Neural progenitor cell (in vitro differentiated cells): ENCODE measurements around the gene BMPR1B. TPM values are rescaled to one million over a fixed set of nuclear protein-coding genes. Genes with fewer than 3 reads are reported as not detected.
"Not testable (repeated sequence)": the region's sequence is repeated elsewhere in the genome, so short reads cannot be mapped to it uniquely, and the experiment has no call there.

Experiments used
- DNase-seq: peaks from one replicate; pipeline ENCODE4 v3.0.0-alpha.2; 2016; ENCODE audit warnings: low spot score
- H2AFZ ChIP-seq: fragments of 200-600 bp; sonication (generic); replicated peaks from 2 replicates; pipeline ENCODE4 v1.6.1; 2016; ENCODE audit warnings: antibody characterized with exemption
- H3F3A ChIP-seq: fragments of 200-600 bp; sonication (generic); 2 replicates; pipeline ENCODE4 v1.6.1; 2016; ENCODE audit warnings: antibody characterized with exemption, low read depth
- H3K27ac ChIP-seq: fragments of 200-600 bp; sonication (generic); 2 replicates; pipeline ENCODE4 v1.5.1; 2016; ENCODE audit warnings: mild to moderate bottlenecking
- H3K27me3 ChIP-seq: fragments of 200-600 bp; sonication (generic); 2 replicates; pipeline ENCODE4 v1.6.1; 2016; ENCODE audit warnings: mild to moderate bottlenecking, moderate library complexity
- H3K36me3 ChIP-seq: fragments of 200-600 bp; sonication (generic); 2 replicates; pipeline ENCODE4 v1.5.1; 2016
- H3K4me1 ChIP-seq: fragments of 200-600 bp; sonication (generic); 2 replicates; pipeline ENCODE4 v1.6.1; 2016; ENCODE audit warnings: mixed run types
- H3K4me2 ChIP-seq: fragments of 200-600 bp; sonication (generic); 2 replicates; pipeline ENCODE4 v1.6.1; 2016
- H3K4me3 ChIP-seq: fragments of 200-600 bp; sonication (generic); 2 replicates; pipeline ENCODE4 v1.5.1; 2016
- H3K79me2 ChIP-seq: fragments of 200-600 bp; sonication (generic); 2 replicates; pipeline ENCODE4 v1.6.1; 2016; ENCODE audit warnings: low read depth
- H3K9ac ChIP-seq: fragments of 200-600 bp; sonication (generic); 2 replicates; pipeline ENCODE4 v1.6.1; 2016
- H3K9me3 ChIP-seq: fragments of 200-600 bp; sonication (generic); 2 replicates; pipeline ENCODE4 v1.5.1; 2016; ENCODE audit warnings: low read depth
- H4K20me1 ChIP-seq: fragments of 200-600 bp; sonication (generic); 2 replicates; pipeline ENCODE4 v1.6.1; 2016; ENCODE audit warnings: low read depth
- H3K27ac Mint-ChIP-seq: 3 replicates; pipeline ENCODE4 v1.8.0; 2021; ENCODE audit warnings: mixed read lengths
- H3K27me3 Mint-ChIP-seq: 2 replicates; pipeline ENCODE4 v1.8.0; 2022; ENCODE audit warnings: low read depth, mild to moderate bottlenecking, inconsistent platforms, moderate library complexity, mixed read lengths; ENCODE audit not compliant: insufficient read depth
- H3K36me3 Mint-ChIP-seq: 3 replicates; pipeline ENCODE4 v1.8.0; 2021; ENCODE audit warnings: mixed read lengths
- H3K4me1 Mint-ChIP-seq: 3 replicates; pipeline ENCODE4 v1.8.0; 2021; ENCODE audit warnings: mixed read lengths
- H3K4me3 Mint-ChIP-seq: 3 replicates; pipeline ENCODE4 v1.8.0; 2021; ENCODE audit warnings: mild to moderate bottlenecking, moderate library complexity, mixed read lengths
- H3K9me3 Mint-ChIP-seq: 3 replicates; pipeline ENCODE4 v1.8.0; 2020; ENCODE audit warnings: mixed read lengths
- EZH2 ChIP-seq: fragments of 200-600 bp; sonication (generic); IDR thresholded peaks from 2 replicates; pipeline ENCODE4 v1.6.1; 2017; ENCODE audit warnings: antibody characterized with exemption, mild to moderate bottlenecking, moderate library complexity
- EZH2phosphoT487 ChIP-seq: fragments of 200-600 bp; sonication (generic); IDR thresholded peaks from 2 replicates; pipeline ENCODE4 v1.6.1; 2017; ENCODE audit warnings: antibody characterized with exemption
- total RNA-seq: library from RNA; depleted of rRNA; stranded (reverse); fragments of >200 nt; gene quantifications from 2 replicates; pipeline ENCODE4 v1.2.3, GENCODE V29; 2015; ENCODE audit warnings: low replicate concordance
- TF ChIP-seq, protein P1 (sequence below): fragments of 200-600 bp; sonication (generic); IDR thresholded peaks from 2 replicates; pipeline ENCODE4 v1.5.1; 2017; ENCODE audit warnings: antibody characterized with exemption, mild to moderate bottlenecking

The BMPR1B gene
- total RNA-seq, 1 donor from 2014 or later = 2.7 TPM

DNA sequence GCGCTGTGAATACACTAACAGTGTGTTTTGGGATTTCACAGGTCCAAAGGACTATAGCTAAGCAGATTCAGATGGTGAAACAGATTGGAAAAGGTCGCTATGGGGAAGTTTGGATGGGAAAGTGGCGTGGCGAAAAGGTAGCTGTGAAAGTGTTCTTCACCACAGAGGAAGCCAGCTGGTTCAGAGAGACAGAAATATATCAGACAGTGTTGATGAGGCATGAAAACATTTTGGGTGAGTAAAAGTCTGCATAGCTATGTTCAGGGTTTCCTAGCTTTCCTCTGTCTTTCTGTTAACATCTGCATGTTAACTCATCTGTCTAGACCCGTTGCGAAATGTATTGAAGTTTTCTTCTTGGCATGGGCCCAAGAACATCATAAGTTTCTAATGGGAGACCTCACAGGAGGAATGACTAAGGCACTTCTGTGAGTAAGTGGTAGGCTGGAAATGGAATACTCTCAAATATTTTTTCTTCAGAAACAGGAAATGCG lies 372.1 kb downstream of the BMPR1B start:
- no peak overlapping the region for H3K4me3 ChIP-seq
- Mint-ChIP-seq H3K9me3 (peaks cover 4% of the 10 kb centered on the region), H3K4me1 (peaks cover 3% of the 10 kb centered on the region), H3K27ac (no peak overlapping the region), H3K4me3 (no peak overlapping the region), H3K27me3 (no peaks in the 10 kb centered on the region), H3K36me3 (peaks cover 34% of the 10 kb centered on the region)
- H4K20me1 ChIP-seq = no peaks in the 10 kb centered on the region
- TF ChIP-seq EZH2 (no peak), EZH2phosphoT487 (no peak)
- TF ChIP-seq, protein P1, sequence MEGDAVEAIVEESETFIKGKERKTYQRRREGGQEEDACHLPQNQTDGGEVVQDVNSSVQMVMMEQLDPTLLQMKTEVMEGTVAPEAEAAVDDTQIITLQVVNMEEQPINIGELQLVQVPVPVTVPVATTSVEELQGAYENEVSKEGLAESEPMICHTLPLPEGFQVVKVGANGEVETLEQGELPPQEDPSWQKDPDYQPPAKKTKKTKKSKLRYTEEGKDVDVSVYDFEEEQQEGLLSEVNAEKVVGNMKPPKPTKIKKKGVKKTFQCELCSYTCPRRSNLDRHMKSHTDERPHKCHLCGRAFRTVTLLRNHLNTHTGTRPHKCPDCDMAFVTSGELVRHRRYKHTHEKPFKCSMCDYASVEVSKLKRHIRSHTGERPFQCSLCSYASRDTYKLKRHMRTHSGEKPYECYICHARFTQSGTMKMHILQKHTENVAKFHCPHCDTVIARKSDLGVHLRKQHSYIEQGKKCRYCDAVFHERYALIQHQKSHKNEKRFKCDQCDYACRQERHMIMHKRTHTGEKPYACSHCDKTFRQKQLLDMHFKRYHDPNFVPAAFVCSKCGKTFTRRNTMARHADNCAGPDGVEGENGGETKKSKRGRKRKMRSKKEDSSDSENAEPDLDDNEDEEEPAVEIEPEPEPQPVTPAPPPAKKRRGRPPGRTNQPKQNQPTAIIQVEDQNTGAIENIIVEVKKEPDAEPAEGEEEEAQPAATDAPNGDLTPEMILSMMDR = no peak
- no peak overlapping the region for H3K27ac ChIP-seq
- H3K36me3 ChIP-seq = no peaks in the 10 kb centered on the region
- H3F3A ChIP-seq = no peaks in the 10 kb centered on the region
- no peak overlapping the region for H3K4me2 ChIP-seq
- no peak overlapping the region for H3K9ac ChIP-seq
- DNase-seq = no peak
- H3K9me3 ChIP-seq = no peaks in the 10 kb centered on the region
- no peaks in the 10 kb centered on the region for H3K79me2 ChIP-seq
- no peaks in the 10 kb centered on the region for H3K27me3 ChIP-seq
- H2AFZ ChIP-seq = no peak overlapping the region
- no peaks in the 10 kb centered on the region for H3K4me1 ChIP-seq

DNA sequence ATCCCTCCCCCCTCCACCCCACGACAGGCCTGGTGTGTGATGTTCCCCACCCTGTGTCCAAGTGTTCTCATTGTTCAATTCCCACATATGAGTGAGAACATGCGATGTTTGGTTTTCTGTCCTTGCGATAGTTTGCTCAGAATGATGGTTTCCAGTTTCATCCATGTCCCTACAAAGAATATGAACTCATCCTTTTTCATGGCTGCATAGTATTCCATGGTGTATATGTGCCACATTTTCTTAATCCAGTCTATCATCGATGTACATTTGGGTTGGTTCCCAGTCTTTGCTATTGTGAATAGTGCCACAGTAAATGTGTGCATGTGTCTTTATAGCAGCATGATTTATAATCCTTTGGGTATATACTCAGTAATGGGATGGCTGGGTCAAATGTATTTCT lies 376.3 kb downstream of the BMPR1B start:
- H3F3A ChIP-seq, H3K4me1 Mint-ChIP-seq, H3K27ac Mint-ChIP-seq, H3K27ac ChIP-seq, H3K27me3 ChIP-seq, H3K27me3 Mint-ChIP-seq, H2AFZ ChIP-seq, H3K79me2 ChIP-seq, DNase-seq, H3K4me1 ChIP-seq, H3K9ac ChIP-seq, H3K9me3 ChIP-seq, H4K20me1 ChIP-seq, H3K4me2 ChIP-seq, H3K4me3 Mint-ChIP-seq, H3K4me3 ChIP-seq, H3K36me3 ChIP-seq: not testable (repeated sequence)
- H3K9me3 Mint-ChIP-seq = peaks cover 28% of the 10 kb centered on the region
- peaks cover 50% of the 10 kb centered on the region for H3K36me3 Mint-ChIP-seq

DNA sequence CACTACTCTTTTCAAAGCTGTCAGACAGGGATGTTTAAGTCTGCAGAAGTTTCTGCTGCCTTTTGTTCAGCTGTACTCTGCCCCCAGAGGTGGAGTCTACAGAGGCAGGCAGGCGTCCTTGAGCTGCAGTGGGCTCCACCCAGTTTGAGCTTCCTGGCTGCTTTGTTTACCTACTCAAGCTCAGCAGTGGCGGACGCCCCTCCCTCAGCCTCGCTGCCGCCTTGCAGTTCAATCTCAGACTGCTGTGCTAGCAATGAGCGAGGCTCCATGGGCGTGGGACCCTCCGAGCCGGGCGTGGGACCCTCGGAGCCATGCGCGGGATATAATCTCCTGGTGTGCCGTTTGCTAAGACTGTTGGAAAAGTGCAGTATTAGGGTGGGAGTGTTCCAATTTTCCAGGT lies 381.7 kb downstream of the BMPR1B start:
- not testable (repeated sequence) for DNase-seq, H3K4me3 ChIP-seq, H3K36me3 ChIP-seq, H3K4me1 Mint-ChIP-seq, H3K9ac ChIP-seq, H3K4me1 ChIP-seq, H3K79me2 ChIP-seq, H2AFZ ChIP-seq, H3K27ac Mint-ChIP-seq, H3K9me3 ChIP-seq, H3K4me3 Mint-ChIP-seq, H3K27me3 ChIP-seq, H4K20me1 ChIP-seq, H3F3A ChIP-seq, H3K4me2 ChIP-seq, H3K27me3 Mint-ChIP-seq, H3K27ac ChIP-seq
- Mint-ChIP-seq H3K36me3 (peaks cover 56% of the 10 kb centered on the region), H3K9me3 (peaks cover 39% of the 10 kb centered on the region)

DNA sequence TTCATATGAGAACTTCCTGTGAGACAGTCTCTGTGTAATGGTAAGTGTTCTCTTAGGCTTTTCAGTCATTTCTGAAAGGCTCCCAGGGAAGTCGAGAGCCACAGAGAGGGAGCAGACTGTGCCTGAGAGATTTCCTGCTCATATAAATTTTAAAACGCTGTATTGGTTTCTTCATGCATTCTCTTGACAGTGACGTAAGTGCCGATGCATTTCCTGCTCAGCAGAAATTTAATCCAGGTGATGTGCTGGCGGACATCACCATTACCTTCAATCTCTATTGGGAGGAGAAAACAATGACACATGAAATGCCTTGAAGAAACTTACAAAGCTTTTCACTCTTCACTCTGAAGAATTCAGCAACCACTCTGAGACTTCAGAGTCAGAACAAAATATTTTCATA lies 383.6 kb downstream of the BMPR1B start:
- H3K9me3 ChIP-seq = no peaks in the 10 kb centered on the region
- no peak overlapping the region for H2AFZ ChIP-seq
- no peak for DNase-seq
- H3K4me3 ChIP-seq = no peak overlapping the region
- peaks cover 31% of the 10 kb centered on the region for H3K9me3 Mint-ChIP-seq
- no peaks in the 10 kb centered on the region for H3F3A ChIP-seq
- H3K4me2 ChIP-seq = no peak overlapping the region
- no peaks in the 10 kb centered on the region for H3K79me2 ChIP-seq
- no peak overlapping the region for H3K4me3 Mint-ChIP-seq
- H3K27ac ChIP-seq = no peak overlapping the region
- no peak overlapping the region for H3K9ac ChIP-seq
- H3K27me3 ChIP-seq = no peaks in the 10 kb centered on the region
- peaks cover 2% of the 10 kb centered on the region for H3K27me3 Mint-ChIP-seq
- no peaks in the 10 kb centered on the region for H3K4me1 Mint-ChIP-seq
- TF ChIP-seq, protein P1 = no peak
- TF ChIP-seq EZH2 (no peak), EZH2phosphoT487 (no peak)
- H3K36me3 Mint-ChIP-seq = peaks cover 47% of the 10 kb centered on the region
- no peaks in the 10 kb centered on the region for H3K36me3 ChIP-seq
- no peaks in the 10 kb centered on the region for H4K20me1 ChIP-seq
- H3K27ac Mint-ChIP-seq = no peak overlapping the region
- H3K4me1 ChIP-seq = no peaks in the 10 kb centered on the region
